HEK293 (cell line): ENCODE measurements around the gene OBSCN.

Source experiments
- ZNF138 ChIP-seq: fragments of 450-650 bp; formaldehyde crosslinking; IDR thresholded peaks from 2 replicates; pipeline ENCODE4 v1.5.1; 2016; ENCODE audit warnings: missing biosample characterization, missing genetic modification characterization, borderline replicate concordance
- ZNF776 ChIP-seq: fragments of 450-650 bp; formaldehyde crosslinking; IDR thresholded peaks from 2 replicates; pipeline ENCODE4 v1.5.0; 2017; ENCODE audit warnings: missing biosample characterization, missing genetic modification characterization, borderline replicate concordance

GRCh38 chr1:228216371-228217320, 8.8 kb downstream of the OBSCN start:
- TF ChIP-seq ZNF776 (tag by site-specific recombination) (no peak), ZNF138 (tag by site-specific recombination) (no peak)
